ENCODE results near the gene CD180.

CD180 gene

GRCh38 chr5:67235399-67236110 is 39.0 kb upstream of the CD180 start:
- TF ChIP-seq MAX (IDR thresholded peaks at IDR 0.05; ENCODE audit: low read depth, low read length) (no peak), CTCF (IDR thresholded peaks at IDR 0.05; ENCODE audit: low read depth, low read length) (no peak), MYC (IDR thresholded peaks at IDR 0.05; ENCODE audit: low read depth, low read length) (no peak), POLR2A (IDR thresholded peaks at IDR 0.05; ENCODE audit: extremely low read depth, insufficient read length) (no peak)
- H3K4me3 ChIP-seq (ENCODE audit: low read depth, low read length) = no peak overlapping the region
- no peak for DNase-seq (ENCODE audit: low read depth)

GRCh38 chr5:67234671-67235176 is 38.1 kb upstream of the CD180 start:
- DNase-seq (ENCODE audit: low read depth) = no peak
- no peak overlapping the region for H3K4me3 ChIP-seq (ENCODE audit: low read depth, low read length)

GRCh38 chr5:67233075-67233474 is 36.5 kb upstream of the CD180 start:
- no peak for DNase-seq (ENCODE audit: low read depth)
- TF ChIP-seq CTCF (IDR thresholded peaks at IDR 0.05; ENCODE audit: low read depth, low read length) (no peak), MAX (IDR thresholded peaks at IDR 0.05; ENCODE audit: low read depth, low read length) (no peak)
- no peak overlapping the region for H3K4me3 ChIP-seq (ENCODE audit: low read depth, low read length)

More at GRCh38 chr5:67234671-67235176, 38.1 kb upstream of the CD180 start:
- TF ChIP-seq CTCF (IDR thresholded peaks at IDR 0.05; ENCODE audit: low read depth, low read length) (no peak), POLR2A (IDR thresholded peaks at IDR 0.05; ENCODE audit: extremely low read depth, insufficient read length) (no peak), MYC (IDR thresholded peaks at IDR 0.05; ENCODE audit: low read depth, low read length) (no peak), MAX (IDR thresholded peaks at IDR 0.05; ENCODE audit: low read depth, low read length) (no peak)

GRCh38 chr5:67223211-67223610 is 26.6 kb upstream of the CD180 start:
- TF ChIP-seq MAX (IDR thresholded peaks at IDR 0.05; ENCODE audit: low read depth, low read length) (no peak), MYC (IDR thresholded peaks at IDR 0.05; ENCODE audit: low read depth, low read length) (no peak), POLR2A (IDR thresholded peaks at IDR 0.05; ENCODE audit: extremely low read depth, insufficient read length) (no peak), CTCF (IDR thresholded peaks at IDR 0.05; ENCODE audit: low read depth, low read length) (no peak)
- H3K4me3 ChIP-seq (ENCODE audit: low read depth, low read length) = no peak overlapping the region
- DNase-seq (ENCODE audit: low read depth) = no peak

- DNase-seq (ENCODE audit: low read depth) = no peak
- TF ChIP-seq CTCF (IDR thresholded peaks at IDR 0.05; ENCODE audit: low read depth, low read length) (no peak), MYC (IDR thresholded peaks at IDR 0.05; ENCODE audit: low read depth, low read length) (no peak), POLR2A (IDR thresholded peaks at IDR 0.05; ENCODE audit: extremely low read depth, insufficient read length) (no peak), MAX (IDR thresholded peaks at IDR 0.05; ENCODE audit: low read depth, low read length) (no peak)
- H3K4me3 ChIP-seq (ENCODE audit: low read depth, low read length) = no peak overlapping the region
These were observed 25.8 kb upstream of the CD180 start for GRCh38 chr5:67222243-67223025.
